ENCODE data around the gene SLC36A2. TPM values are rescaled to one million over a fixed set of nuclear protein-coding genes. Genes with fewer than 3 reads are reported as not detected.
"Not testable (repeated sequence)": the region's sequence is repeated elsewhere in the genome, so short reads cannot be mapped to it uniquely, and the experiment has no call there.

The SLC36A2 gene
- polyA plus RNA-seq (2012; ENCODE audit: low read depth, missing spikeins): not detected

DNA sequence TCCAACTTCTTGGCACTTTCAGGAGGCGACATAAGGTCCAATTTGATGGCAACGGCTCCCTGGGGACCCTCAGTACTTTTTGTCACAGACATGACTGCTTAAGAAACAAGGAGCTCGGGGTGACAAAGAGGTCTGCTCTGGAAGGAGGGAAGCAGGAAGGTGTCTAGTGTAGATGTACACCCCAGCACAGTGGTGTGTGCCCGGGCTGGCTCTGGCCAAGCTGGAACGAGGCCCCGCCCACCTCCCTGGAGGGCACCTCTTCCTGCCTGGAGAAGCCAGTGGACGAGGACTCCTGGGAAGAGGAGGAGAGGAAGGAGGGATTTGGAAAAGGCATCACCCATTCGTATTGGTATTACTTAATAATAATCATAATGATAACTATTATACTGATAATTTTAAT is at the start of gene SLC36A2:
TSS of gene SLC36A2 (minus strand) at position 191 of the 400 bp plus-strand sequence. CDS start at position 92, 99 bp downstream.
- DNase-seq (ENCODE audit: insufficient read length, low spot score) (no peak), FAIRE-seq (no peak)
- TF ChIP-seq PAX5 (IDR thresholded peaks at IDR 0.05; ENCODE audit: insufficient read depth, low read length, severe bottlenecking) (no peak), POLR2A (IDR thresholded peaks at IDR 0.05; ENCODE audit: low read depth, low read length) (no peak), POU2F2 (IDR thresholded peaks at IDR 0.05; ENCODE audit: low read depth, low read length) (no peak)

DNA sequence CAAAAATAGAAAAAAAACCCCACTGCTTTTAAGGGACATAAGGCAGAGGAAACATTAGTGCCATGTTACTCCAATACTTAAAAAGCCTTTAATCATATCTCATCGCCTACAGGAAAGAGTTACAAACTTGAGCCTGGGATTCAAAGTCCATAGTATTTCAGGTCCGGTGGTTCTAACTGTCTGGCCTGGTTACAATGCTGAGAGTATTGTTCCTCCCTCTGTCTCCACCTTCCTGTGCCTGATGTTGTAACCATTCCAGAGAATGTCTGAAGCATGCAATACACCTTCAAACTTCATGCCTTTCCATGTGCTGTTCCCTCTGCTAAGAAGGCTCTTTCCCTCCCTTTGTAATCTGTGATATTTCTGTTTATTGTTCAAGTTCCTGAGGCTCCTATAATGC is 41.6 kb upstream of the SLC36A2 start:
- FAIRE-seq (no peak), DNase-seq (ENCODE audit: insufficient read length, low spot score) (no peak)

GRCh38 chr5:151384106-151384505 is 36.7 kb upstream of the SLC36A2 start:
- TF ChIP-seq SPI1 (IDR thresholded peaks at IDR 0.05; ENCODE audit: low read depth, low read length) (no peak), POLR2AphosphoS5 (IDR thresholded peaks at IDR 0.05; ENCODE audit: low read depth, low read length) (no peak), POLR2A (IDR thresholded peaks at IDR 0.05; ENCODE audit: low read depth, low read length) (no peak), POU2F2 (IDR thresholded peaks at IDR 0.05; ENCODE audit: low read depth, low read length) (no peak), PAX5 (IDR thresholded peaks at IDR 0.05; ENCODE audit: insufficient read depth, low read length, severe bottlenecking) (no peak), TAF1 (IDR thresholded peaks at IDR 0.05; ENCODE audit: low read depth, low read length) (no peak)
- DNase-seq (ENCODE audit: insufficient read length, low spot score) (no peak), FAIRE-seq (no peak)

More for the DNA sequence above, 41.6 kb upstream of the SLC36A2 start:
- TF ChIP-seq TAF1 (IDR thresholded peaks at IDR 0.05; ENCODE audit: low read depth, low read length): no peak
- TF ChIP-seq PAX5 (IDR thresholded peaks at IDR 0.05; ENCODE audit: insufficient read depth, low read length, severe bottlenecking): no peak
- TF ChIP-seq POLR2AphosphoS5 (IDR thresholded peaks at IDR 0.05; ENCODE audit: low read depth, low read length): no peak
- no peak for TF ChIP-seq POLR2A (IDR thresholded peaks at IDR 0.05; ENCODE audit: low read depth, low read length)
- no peak for TF ChIP-seq POU2F2 (IDR thresholded peaks at IDR 0.05; ENCODE audit: low read depth, low read length)
- no peak for TF ChIP-seq SPI1 (IDR thresholded peaks at IDR 0.05; ENCODE audit: low read depth, low read length)

GRCh38 chr5:151383011-151383410 is 35.7 kb upstream of the SLC36A2 start:
- DNase-seq (ENCODE audit: insufficient read length, low spot score): no peak
- no peak for FAIRE-seq

DNA sequence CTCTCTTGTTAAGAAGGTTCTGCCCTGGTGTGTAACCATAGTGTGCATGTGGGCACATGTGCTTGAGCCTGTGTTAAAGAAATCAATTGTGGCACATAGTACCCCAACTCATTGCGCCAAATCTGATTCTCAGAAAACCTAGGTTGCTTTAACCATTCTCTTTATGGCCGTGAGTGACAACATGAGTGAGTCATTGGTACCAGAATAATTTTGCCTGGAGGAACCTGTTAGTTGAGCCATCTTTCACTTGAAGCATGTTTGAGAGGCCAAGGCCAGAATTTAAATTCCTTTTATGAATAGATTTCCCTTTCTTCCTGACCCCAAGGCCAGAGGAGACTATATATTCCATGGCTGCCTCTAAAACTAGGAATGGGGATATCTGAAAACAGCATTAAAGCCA is 35.2 kb upstream of the SLC36A2 start:
- TF ChIP-seq PAX5 (IDR thresholded peaks at IDR 0.05; ENCODE audit: insufficient read depth, low read length, severe bottlenecking) (no peak), POU2F2 (IDR thresholded peaks at IDR 0.05; ENCODE audit: low read depth, low read length) (no peak), POLR2A (IDR thresholded peaks at IDR 0.05; ENCODE audit: low read depth, low read length) (no peak), POLR2AphosphoS5 (IDR thresholded peaks at IDR 0.05; ENCODE audit: low read depth, low read length) (no peak), TAF1 (IDR thresholded peaks at IDR 0.05; ENCODE audit: low read depth, low read length) (no peak), SPI1 (IDR thresholded peaks at IDR 0.05; ENCODE audit: low read depth, low read length) (no peak)
- no peak for DNase-seq (ENCODE audit: insufficient read length, low spot score)
- no peak for FAIRE-seq

More at GRCh38 chr5:151383011-151383410, 35.7 kb upstream of the SLC36A2 start:
- TF ChIP-seq TAF1 (IDR thresholded peaks at IDR 0.05; ENCODE audit: low read depth, low read length) (no peak), POLR2AphosphoS5 (IDR thresholded peaks at IDR 0.05; ENCODE audit: low read depth, low read length) (no peak), SPI1 (IDR thresholded peaks at IDR 0.05; ENCODE audit: low read depth, low read length) (no peak), PAX5 (IDR thresholded peaks at IDR 0.05; ENCODE audit: insufficient read depth, low read length, severe bottlenecking) (no peak), POLR2A (IDR thresholded peaks at IDR 0.05; ENCODE audit: low read depth, low read length) (no peak), POU2F2 (IDR thresholded peaks at IDR 0.05; ENCODE audit: low read depth, low read length) (no peak)

DNA sequence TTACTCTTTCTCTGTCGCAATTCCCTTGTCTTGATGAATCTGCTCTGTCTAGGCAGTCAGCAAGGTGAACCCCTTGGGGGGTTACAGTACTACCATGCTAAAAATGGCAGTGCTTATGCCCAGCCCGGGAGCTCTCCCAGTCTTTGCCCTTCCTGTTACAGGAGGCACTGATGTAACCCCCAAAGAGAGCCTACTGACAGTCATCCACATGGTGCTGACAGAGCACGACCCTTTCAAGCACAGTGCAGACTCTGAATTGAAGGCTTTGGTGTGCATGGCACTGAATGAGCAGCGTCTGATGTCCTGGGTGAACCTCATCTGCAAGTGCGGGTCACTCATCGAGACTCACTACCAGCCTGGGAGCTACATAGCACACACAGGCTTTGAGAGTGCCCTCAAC is 34.5 kb upstream of the SLC36A2 start:
- FAIRE-seq: no peak
- DNase-seq (ENCODE audit: insufficient read length, low spot score): no peak
- no peak for TF ChIP-seq PAX5 (IDR thresholded peaks at IDR 0.05; ENCODE audit: insufficient read depth, low read length, severe bottlenecking)
- TF ChIP-seq POU2F2 (IDR thresholded peaks at IDR 0.05; ENCODE audit: low read depth, low read length): no peak
- TF ChIP-seq POLR2A (IDR thresholded peaks at IDR 0.05; ENCODE audit: low read depth, low read length): no peak
- TF ChIP-seq TAF1 (IDR thresholded peaks at IDR 0.05; ENCODE audit: low read depth, low read length): no peak
- TF ChIP-seq POLR2AphosphoS5 (IDR thresholded peaks at IDR 0.05; ENCODE audit: low read depth, low read length): no peak
- TF ChIP-seq SPI1 (IDR thresholded peaks at IDR 0.05; ENCODE audit: low read depth, low read length): no peak

GRCh38 chr5:151378616-151379015 is 31.3 kb upstream of the SLC36A2 start:
- DNase-seq (ENCODE audit: insufficient read length, low spot score) (no peak), FAIRE-seq (no peak)
- TF ChIP-seq SPI1 (IDR thresholded peaks at IDR 0.05; ENCODE audit: low read depth, low read length) (no peak), PAX5 (IDR thresholded peaks at IDR 0.05; ENCODE audit: insufficient read depth, low read length, severe bottlenecking) (no peak), POU2F2 (IDR thresholded peaks at IDR 0.05; ENCODE audit: low read depth, low read length) (no peak), TAF1 (IDR thresholded peaks at IDR 0.05; ENCODE audit: low read depth, low read length) (no peak), POLR2A (IDR thresholded peaks at IDR 0.05; ENCODE audit: low read depth, low read length) (no peak), POLR2AphosphoS5 (IDR thresholded peaks at IDR 0.05; ENCODE audit: low read depth, low read length) (no peak)

DNA sequence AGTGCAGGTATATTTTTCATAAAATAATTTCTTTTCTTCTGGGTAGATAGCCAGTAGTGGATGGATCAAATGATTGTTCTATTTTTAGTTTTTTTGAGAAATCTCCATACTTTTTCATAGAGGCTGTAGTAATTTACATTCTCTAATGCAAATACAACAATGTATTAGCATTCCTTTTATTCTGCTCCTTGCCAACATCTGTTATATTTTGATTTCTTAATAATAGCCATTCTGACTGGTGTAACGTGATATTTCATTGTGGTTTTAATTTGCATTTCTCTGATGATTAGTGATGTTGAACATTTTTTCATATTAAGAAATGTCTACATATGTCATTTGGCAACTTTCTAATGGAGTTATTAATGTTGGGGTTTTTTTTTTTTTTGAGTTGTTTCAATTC is 27.2 kb upstream of the SLC36A2 start:
- DNase-seq (ENCODE audit: insufficient read length, low spot score) (no peak), FAIRE-seq (no peak)
- TF ChIP-seq POU2F2 (IDR thresholded peaks at IDR 0.05; ENCODE audit: low read depth, low read length) (no peak), PAX5 (IDR thresholded peaks at IDR 0.05; ENCODE audit: insufficient read depth, low read length, severe bottlenecking) (no peak), SPI1 (IDR thresholded peaks at IDR 0.05; ENCODE audit: low read depth, low read length) (no peak), TAF1 (IDR thresholded peaks at IDR 0.05; ENCODE audit: low read depth, low read length) (no peak), POLR2A (IDR thresholded peaks at IDR 0.05; ENCODE audit: low read depth, low read length) (no peak), POLR2AphosphoS5 (IDR thresholded peaks at IDR 0.05; ENCODE audit: low read depth, low read length) (no peak)

- not testable (repeated sequence) for FAIRE-seq; DNase-seq (ENCODE audit: insufficient read length, low spot score)
These were observed 19.7 kb upstream of the SLC36A2 start for GRCh38 chr5:151367038-151367437.

GRCh38 chr5:151363673-151364072 is 16.3 kb upstream of the SLC36A2 start:
- DNase-seq (ENCODE audit: insufficient read length, low spot score): no peak
- no peak for FAIRE-seq
- TF ChIP-seq SPI1 (IDR thresholded peaks at IDR 0.05; ENCODE audit: low read depth, low read length) (no peak), TAF1 (IDR thresholded peaks at IDR 0.05; ENCODE audit: low read depth, low read length) (no peak), POU2F2 (IDR thresholded peaks at IDR 0.05; ENCODE audit: low read depth, low read length) (no peak), POLR2A (IDR thresholded peaks at IDR 0.05; ENCODE audit: low read depth, low read length) (no peak), PAX5 (IDR thresholded peaks at IDR 0.05; ENCODE audit: insufficient read depth, low read length, severe bottlenecking) (no peak), POLR2AphosphoS5 (IDR thresholded peaks at IDR 0.05; ENCODE audit: low read depth, low read length) (no peak)
